HCT116 (cell line): Measurements from ENCODE around the gene CARNS1. TPM values are rescaled to one million over a fixed set of nuclear protein-coding genes. Genes with fewer than 3 reads are reported as not detected.

Source experiments
- ATAC-seq: fragments of 200-7000 bp; cut with Tn5 transposase; 2 replicates; pipeline ENCODE4 v1.9.1; 2020; ENCODE audit warnings: mild to moderate bottlenecking, moderate library complexity
- BruUV-seq: library from RNA; stranded (reverse); fragments of 400-500 nt; replicated peaks from 2 replicates; lab custom pipeline; 2021; lab: Mats Ljungman, UMichigan
- CTCF ChIA-PET: fragments of 300-600 bp; sonication (Branson Sonifier 250); formaldehyde crosslinking; loops from one replicate; lab custom pipeline; 2021; ENCODE audit warnings: antibody characterized with exemption; lab: Charles Lee
- POLR2A ChIA-PET: fragments of 300-600, 350-600 bp; sonication (Branson Sonifier 250); formaldehyde crosslinking; loops from one replicate; lab custom pipeline; 2021; ENCODE audit warnings: antibody characterized with exemption; lab: Charles Lee
- RAD21 ChIA-PET, 2 experiments: fragments of 300-600 bp; sonication (Branson Sonifier 250); formaldehyde crosslinking; loops; one replicate each; lab custom pipeline; 2023; ENCODE audit warnings: low total read pairs in 2 of 2; ENCODE audit not compliant: uncharacterized antibody in 2 of 2, unreplicated experiment in 2 of 2, low non-redundant PET in 1 of 2; lab: Charles Lee
- DNase-seq: peaks from one replicate; pipeline ENCODE4 v3.0.0-alpha.2; 2010; ENCODE audit warnings: low read depth, low spot score
- H2AFZ ChIP-seq: fragments of 200-600 bp; shearing (Covaris generic), sonication (generic); 2 replicates; pipeline ENCODE4 v1.6.1; 2017; ENCODE audit warnings: low read depth, mixed run types, mixed read lengths, antibody characterized with exemption, low read length; ENCODE audit not compliant: poor library complexity, severe bottlenecking
- H3K27ac ChIP-seq: 2 replicates; pipeline ENCODE4 v1.5.1; 2012; ENCODE audit warnings: low read depth, low read length
- H3K27me3 ChIP-seq: fragments of 200-600 bp; sonication (generic); 2 replicates; pipeline ENCODE4 v1.6.1; 2016; ENCODE audit warnings: mixed run types, low read length, mixed read lengths; ENCODE audit not compliant: insufficient read depth
- H3K36me3 ChIP-seq, 2 experiments: fragments of 200-500 bp in 1 of 2; fragments of 200-600 bp in 1 of 2; sonication (Bioruptor generic) in 1 of 2; sonication (generic) in 1 of 2; 2 replicates each; pipeline versions ENCODE4 v1.5.1 to v1.6.1; 2014 to 2016; ENCODE audit warnings: low read length in 2 of 2, inconsistent platforms in 1 of 2, mixed read lengths in 1 of 2, mixed run types in 1 of 2; ENCODE audit not compliant: insufficient read depth in 2 of 2, control insufficient read depth in 1 of 2
- H3K4me1 ChIP-seq, 2 experiments: fragments of 200-600 bp in 1 of 2; sonication (generic) in 1 of 2; 2 replicates each; pipeline versions ENCODE4 v1.5.1 to v1.6.1; 2012 to 2017; ENCODE audit warnings: low read length in 2 of 2, inconsistent platforms in 1 of 2, mild to moderate bottlenecking in 1 of 2, mixed read lengths in 1 of 2, mixed run types in 1 of 2, moderate library complexity in 1 of 2; ENCODE audit not compliant: insufficient read depth in 2 of 2, control insufficient read depth in 1 of 2
- H3K4me2 ChIP-seq: fragments of 200-600 bp; sonication (generic); 2 replicates; pipeline ENCODE4 v1.6.1; 2017; ENCODE audit warnings: mixed run types, low read length, mixed read lengths
- H3K4me3 ChIP-seq, 2 experiments: fragments of 200-600 bp in 1 of 2; sonication (generic) in 1 of 2; replicated peaks in 1 of 2; 2 replicates each; pipeline ENCODE4 v1.5.1; 2011 to 2016; ENCODE audit warnings: low read length in 2 of 2, control low read depth in 1 of 2, low read depth in 1 of 2, mild to moderate bottlenecking in 1 of 2, mixed read lengths in 1 of 2, mixed run types in 1 of 2
- H3K79me2 ChIP-seq: fragments of 200-600 bp; sonication (generic); 2 replicates; pipeline ENCODE4 v1.6.1; 2017; ENCODE audit warnings: mild to moderate bottlenecking, mixed run types, low read length, moderate library complexity, mixed read lengths; ENCODE audit not compliant: insufficient read depth
- H3K9ac ChIP-seq: fragments of 200-600 bp; sonication (generic); 2 replicates; pipeline ENCODE4 v1.6.1; 2016; ENCODE audit warnings: low read length, mixed read lengths
- H3K9me2 ChIP-seq: fragments of 200-600 bp; sonication (generic), shearing (Covaris generic); 2 replicates; pipeline ENCODE4 v1.6.1; 2017; ENCODE audit warnings: mixed run types, mild to moderate bottlenecking, moderate library complexity; ENCODE audit not compliant: insufficient read depth
- H3K9me3 ChIP-seq, 2 experiments: fragments of 200-500 bp in 1 of 2; fragments of 200-600 bp in 1 of 2; sonication (Bioruptor generic) in 1 of 2; sonication (generic) in 1 of 2; 2 replicates each; pipeline ENCODE4 v1.6.1; 2014 to 2017; ENCODE audit warnings: low read length in 2 of 2, mixed read lengths in 2 of 2, inconsistent platforms in 1 of 2, low read depth in 1 of 2, mild to moderate bottlenecking in 1 of 2, mixed run types in 1 of 2, moderate library complexity in 1 of 2; ENCODE audit not compliant: control insufficient read depth in 1 of 2, insufficient read depth in 1 of 2
- H4K20me1 ChIP-seq: fragments of 200-600 bp; sonication (generic), shearing (Covaris generic); 2 replicates; pipeline ENCODE4 v1.6.1; 2017; ENCODE audit warnings: mixed run types, mild to moderate bottlenecking, moderate library complexity; ENCODE audit not compliant: insufficient read depth
- CEBPB ChIP-seq: IDR thresholded peaks from 2 replicates; pipeline ENCODE4 v1.6.1; 2012; ENCODE audit warnings: low read depth
- CTCF ChIP-seq, 3 experiments: fragments of 200-600 bp in 1 of 3; sonication (generic) in 1 of 3; IDR thresholded peaks in 2 of 3; conservative IDR thresholded peaks in 1 of 3; 2 replicates each; pipeline ENCODE4 v1.5.1; 2012 to 2017; ENCODE audit warnings: low read depth in 2 of 3, low read length in 2 of 3, antibody characterized with exemption in 1 of 3, borderline replicate concordance in 1 of 3, control low read depth in 1 of 3, mild to moderate bottlenecking in 1 of 3, mixed read lengths in 1 of 3, mixed run types in 1 of 3, moderate library complexity in 1 of 3; ENCODE audit not compliant: insufficient read depth in 1 of 3
- EZH2 ChIP-seq: fragments of 200-600 bp; sonication (generic); IDR thresholded peaks from 2 replicates; pipeline ENCODE4 v1.6.1; 2017; ENCODE audit warnings: antibody characterized with exemption, mixed run types
- POLR2AphosphoS5 ChIP-seq: IDR thresholded peaks from 2 replicates; pipeline ENCODE4 v1.6.1; 2011; ENCODE audit warnings: mild to moderate bottlenecking, low read depth, low read length, moderate library complexity
- intact Hi-C: fragments of 100-400 bp; cut with micrococcal nuclease; formaldehyde crosslinking; loops from 2 replicates; pipeline ENCODE4 v1.10.0; 2022
- total RNA-seq: library from RNA; stranded (reverse); gene quantifications from one replicate; pipeline ENCODE4 v1.2.1, GENCODE V29; 2021; ENCODE audit not compliant: unreplicated experiment

Gene CARNS1
- total RNA-seq, 1 experiment from 2014 or later = 1.0 TPM

GRCh38 chr11:67456068-67456705 is 40.7 kb downstream of the CARNS1 start:
- Histone ChIP-seq H3K9ac (no peak overlapping the region), H3K4me2 (no peak overlapping the region), H4K20me1 (no peaks in the 10 kb centered on the region), H3K36me3 (no peaks in the 10 kb centered on the region), H3K4me1 (no peaks in the 10 kb centered on the region), H3K27me3 (no peaks in the 10 kb centered on the region), H3K4me3 (no peak overlapping the region), H3K79me2 (no peaks in the 10 kb centered on the region), H3K9me2 (no peaks in the 10 kb centered on the region), H2AFZ (no peak overlapping the region), H3K9me3 (no peaks in the 10 kb centered on the region), H3K27ac (no peak overlapping the region)
- no TSS peak for BruUV-seq
- ChIA-PET POLR2A (no interaction called here), RAD21 (no interaction called here), CTCF (no interaction called here)
- intact Hi-C loops = no loop called here
- ATAC-seq (no peak), DNase-seq (no peak)
- no peak for TF ChIP-seq POLR2AphosphoS5

- Histone ChIP-seq H3K4me3 (no peak overlapping the region), H3K9me2 (no peaks in the 10 kb centered on the region), H3K79me2 (no peaks in the 10 kb centered on the region), H4K20me1 (no peaks in the 10 kb centered on the region), H3K9me3 (no peaks in the 10 kb centered on the region), H3K9ac (no peak overlapping the region), H3K27ac (no peak overlapping the region), H3K4me2 (no peak overlapping the region), H3K4me1 (no peaks in the 10 kb centered on the region), H3K27me3 (no peaks in the 10 kb centered on the region), H2AFZ (no peak overlapping the region), H3K36me3 (no peaks in the 10 kb centered on the region)
- intact Hi-C loops = no loop called here
- ChIA-PET POLR2A (no interaction called here), RAD21 (no interaction called here), CTCF (no interaction called here)
- no peak for TF ChIP-seq EZH2
- no peak for TF ChIP-seq POLR2AphosphoS5
- no peak for TF ChIP-seq CEBPB
- no peak for TF ChIP-seq CTCF (IDR thresholded peaks at IDR 0.05 in 2 of 3, conservative IDR thresholded peaks at IDR 0.05 in 1 of 3; ENCODE audit: borderline replicate concordance in 1 of 3, insufficient read depth in 1 of 3, low read depth in 2 of 3, low read length in 2 of 3)
- BruUV-seq = no TSS peak
- no peak for DNase-seq
- no peak for ATAC-seq
Observed at GRCh38 chr11:67457453-67457852, 42.0 kb downstream of the CARNS1 start.
